Prostate gland (tissue), 2 donors: Measurements from ENCODE around the gene LMAN1L. TPM values are rescaled to one million over a fixed set of nuclear protein-coding genes. Genes with fewer than 3 reads are reported as not detected.

Experiments
- DNase-seq: peaks from one replicate; pipeline ENCODE4 v3.0.0-alpha.2; 2019; ENCODE audit warnings: low spot score
- H3K27ac ChIP-seq, 2 donors: fragments of 200-600 bp; sonication (generic); 2 replicates each; pipeline ENCODE4 v1.5.1; 2017 to 2019
- H3K27me3 ChIP-seq: fragments of 200-600 bp; sonication (generic); replicated peaks from 2 replicates; pipeline ENCODE4 v1.5.1; 2019; ENCODE audit not compliant: insufficient read depth
- H3K36me3 ChIP-seq, 2 donors: fragments of 200-600 bp; sonication (generic); 1 replicate in 1 of 2; 2 replicates in 1 of 2; pipeline versions ENCODE4 v1.5.1 to v1.8.1; 2017 to 2019
- H3K4me1 ChIP-seq: fragments of 200-600 bp; sonication (generic); replicated peaks from 2 replicates; pipeline ENCODE4 v1.5.1; 2019
- H3K4me3 ChIP-seq, 2 donors: fragments of 200-600 bp; sonication (generic); 2 replicates each; pipeline ENCODE4 v1.5.1; 2017 to 2019
- H3K9me3 ChIP-seq: fragments of 200-600 bp; sonication (generic); 2 replicates; pipeline ENCODE4 v1.5.1; 2017
- CTCF ChIP-seq, 4 experiments: fragments of 200-600 bp in 2 of 4; fragments of 450-650 bp in 2 of 4; sonication (generic) in 2 of 4; IDR thresholded peaks; 1 replicate in 3 of 4; 2 replicates in 1 of 4; pipeline ENCODE4 v1.5.1; 2016 to 2019; ENCODE audit warnings: antibody characterized with exemption in 4 of 4, mild to moderate bottlenecking in 2 of 4, moderate library complexity in 2 of 4
- POLR2A ChIP-seq: fragments of 450-650 bp; IDR thresholded peaks from one replicate; pipeline ENCODE4 v1.6.1; 2016; ENCODE audit warnings: antibody characterized with exemption, mild to moderate bottlenecking
- POLR2AphosphoS5 ChIP-seq: sonication (generic); formaldehyde crosslinking; IDR thresholded peaks from one replicate; pipeline ENCODE4 v1.6.1; 2017; ENCODE audit warnings: antibody characterized with exemption
- WGBS: methylation state at CpG from one replicate; pipeline ENCODE4 v1.1.5; 2018; 5-methylcytosine and 5-hydroxymethylcytosine counted together
- intact Hi-C: fragments of 100-400 bp; cut with DNase I; formaldehyde crosslinking; loops from one replicate; pipeline ENCODE4 v1.14.2; 2022
- total RNA-seq, 2 donors: library from RNA; depleted of rRNA; stranded (reverse); fragments of >200 nt; gene quantifications; one replicate each; pipeline ENCODE4 v1.1.0, GENCODE V29; 2016

The LMAN1L gene
- total RNA-seq, 2 donors from 2014 or later, result 219 to 229 TPM

- 87% methylated on average over 5 of the region's 5 CpGs for WGBS
- intact Hi-C loops, result no loop called here
Measured at GRCh38 chr15:74820056-74820455, 7.4 kb downstream of the LMAN1L start.

GRCh38 chr15:74821091-74821789 lies 8.6 kb downstream of the LMAN1L start:
- H3K4me3 ChIP-seq, result no peak overlapping the region
- TF ChIP-seq CTCF (IDR thresholded peaks at IDR 0.05) (no peak), POLR2A (no peak), POLR2AphosphoS5 (no peak)
- H3K27me3 ChIP-seq, result no peaks in the 10 kb centered on the region
- DNase-seq, result no peak
- no peaks in the 10 kb centered on the region for H3K36me3 ChIP-seq
- intact Hi-C loops, result no loop called here
- H3K4me1 ChIP-seq, result peaks cover 24% of the 10 kb centered on the region
- H3K9me3 ChIP-seq, result no peaks in the 10 kb centered on the region
- 62% methylated on average over 7 of the region's 11 CpGs for WGBS
- no peak overlapping the region for H3K27ac ChIP-seq

More at GRCh38 chr15:74820056-74820455, 7.4 kb downstream of the LMAN1L start:
- H3K27ac ChIP-seq, result no peak overlapping the region
- no peaks in the 10 kb centered on the region for H3K9me3 ChIP-seq
- no peaks in the 10 kb centered on the region for H3K36me3 ChIP-seq
- no peaks in the 10 kb centered on the region for H3K27me3 ChIP-seq
- H3K4me3 ChIP-seq, result no peak overlapping the region
- DNase-seq, result no peak
- TF ChIP-seq CTCF (IDR thresholded peaks at IDR 0.05) (no peak), POLR2A (no peak), POLR2AphosphoS5 (no peak)
- peaks cover 29% of the 10 kb centered on the region for H3K4me1 ChIP-seq

GRCh38 chr15:74821790-74822158 lies 9.1 kb downstream of the LMAN1L start:
- DNase-seq, result no peak
- intact Hi-C loops, result no loop called here
- H3K27ac ChIP-seq, result no peak overlapping the region
- H3K4me3 ChIP-seq, result no peak overlapping the region
- 89% methylated on average over 7 of the region's 7 CpGs for WGBS
- no peak for TF ChIP-seq CTCF (IDR thresholded peaks at IDR 0.05)
- no peak for TF ChIP-seq POLR2AphosphoS5
- TF ChIP-seq POLR2A, result no peak
- H3K27me3 ChIP-seq, result no peaks in the 10 kb centered on the region
- H3K36me3 ChIP-seq, result no peaks in the 10 kb centered on the region
- peaks cover 19% of the 10 kb centered on the region for H3K4me1 ChIP-seq
- no peaks in the 10 kb centered on the region for H3K9me3 ChIP-seq

- WGBS, result 92% methylated on average over 4 of the region's 4 CpGs
- intact Hi-C loops, result no loop called here
- H3K4me1 ChIP-seq, result peaks cover 15% of the 10 kb centered on the region
- no peaks in the 10 kb centered on the region for H3K27me3 ChIP-seq
- TF ChIP-seq POLR2AphosphoS5, result no peak
- no peak for TF ChIP-seq POLR2A
- no peak for TF ChIP-seq CTCF (IDR thresholded peaks at IDR 0.05)
- no peak overlapping the region for H3K27ac ChIP-seq
- no peak overlapping the region for H3K4me3 ChIP-seq
- H3K36me3 ChIP-seq, result no peaks in the 10 kb centered on the region
- DNase-seq, result no peak
- H3K9me3 ChIP-seq, result no peaks in the 10 kb centered on the region
Measured at GRCh38 chr15:74822233-74822632, 9.6 kb downstream of the LMAN1L start.

- intact Hi-C loops, result no loop called here
- Histone ChIP-seq H3K27me3 (no peaks in the 10 kb centered on the region), H3K4me3 (no peak overlapping the region), H3K27ac (no peak overlapping the region), H3K36me3 (no peaks in the 10 kb centered on the region), H3K9me3 (no peaks in the 10 kb centered on the region), H3K4me1 (peaks cover 4% of the 10 kb centered on the region)
- WGBS, result 67% methylated on average over 6 of the region's 6 CpGs
- DNase-seq, result no peak
- TF ChIP-seq POLR2A (no peak), POLR2AphosphoS5 (no peak), CTCF (IDR thresholded peaks at IDR 0.05) (no peak)
Measured at GRCh38 chr15:74823324-74823723, 10.7 kb downstream of the LMAN1L start.
